ENCODE data around the gene ATRX. TPM values are rescaled to one million over a fixed set of nuclear protein-coding genes. Genes with fewer than 3 reads are reported as not detected.

Gene ATRX
- total RNA-seq, 4 donors from 2014 or later, result 22.8 to 249 (median 112) TPM

DNA sequence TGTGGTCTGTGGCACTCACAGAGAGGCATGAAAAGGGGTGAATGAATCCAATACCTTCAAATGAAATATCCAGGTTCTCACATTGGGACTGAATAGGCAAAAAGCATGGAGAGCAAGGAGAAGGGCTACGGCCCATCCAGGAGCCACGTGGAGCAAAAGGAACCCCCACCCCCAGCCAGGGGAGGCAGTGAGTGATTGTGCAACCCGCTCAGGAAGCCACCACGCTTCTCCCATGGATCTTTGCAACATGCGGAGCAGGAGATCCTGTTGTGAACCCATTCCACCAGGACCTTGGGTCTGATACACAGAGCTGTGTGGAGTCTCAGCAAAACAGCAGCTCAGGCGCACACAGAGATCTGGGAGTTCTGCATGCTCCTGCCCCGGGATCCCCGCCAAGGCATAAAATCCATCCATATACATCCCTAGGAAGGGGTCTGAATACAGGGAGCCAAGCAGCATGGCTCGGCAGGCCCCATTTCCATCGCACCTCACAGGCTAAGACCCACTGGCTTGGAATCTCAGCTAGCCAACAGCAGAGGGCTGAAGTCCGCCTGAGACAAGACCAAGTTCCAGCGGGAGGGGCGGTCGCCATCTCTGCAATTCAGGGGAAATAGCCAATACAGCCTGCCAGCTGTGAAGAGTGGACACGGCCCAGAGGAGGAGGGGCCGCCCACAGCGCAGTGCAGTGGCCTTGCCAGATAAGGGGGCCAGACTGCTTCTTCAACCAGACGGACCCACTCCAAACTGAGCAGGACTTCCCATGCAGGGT is 258.6 kb downstream of the ATRX start:
- Histone ChIP-seq H3K27ac (no peak overlapping the region), H3K4me3 (no peak overlapping the region), H3K9me3 (peaks cover 0 to 6% of the 10 kb centered on the region in 2 donors), H3K36me3 (no peaks in the 10 kb centered on the region), H3K4me1 (no peaks in the 10 kb centered on the region), H3K27me3 (no peaks in the 10 kb centered on the region)
- intact Hi-C loops (cut with DNase I; ENCODE audit: low total_unique reads), result no loop called here
- TF ChIP-seq, protein P1, sequence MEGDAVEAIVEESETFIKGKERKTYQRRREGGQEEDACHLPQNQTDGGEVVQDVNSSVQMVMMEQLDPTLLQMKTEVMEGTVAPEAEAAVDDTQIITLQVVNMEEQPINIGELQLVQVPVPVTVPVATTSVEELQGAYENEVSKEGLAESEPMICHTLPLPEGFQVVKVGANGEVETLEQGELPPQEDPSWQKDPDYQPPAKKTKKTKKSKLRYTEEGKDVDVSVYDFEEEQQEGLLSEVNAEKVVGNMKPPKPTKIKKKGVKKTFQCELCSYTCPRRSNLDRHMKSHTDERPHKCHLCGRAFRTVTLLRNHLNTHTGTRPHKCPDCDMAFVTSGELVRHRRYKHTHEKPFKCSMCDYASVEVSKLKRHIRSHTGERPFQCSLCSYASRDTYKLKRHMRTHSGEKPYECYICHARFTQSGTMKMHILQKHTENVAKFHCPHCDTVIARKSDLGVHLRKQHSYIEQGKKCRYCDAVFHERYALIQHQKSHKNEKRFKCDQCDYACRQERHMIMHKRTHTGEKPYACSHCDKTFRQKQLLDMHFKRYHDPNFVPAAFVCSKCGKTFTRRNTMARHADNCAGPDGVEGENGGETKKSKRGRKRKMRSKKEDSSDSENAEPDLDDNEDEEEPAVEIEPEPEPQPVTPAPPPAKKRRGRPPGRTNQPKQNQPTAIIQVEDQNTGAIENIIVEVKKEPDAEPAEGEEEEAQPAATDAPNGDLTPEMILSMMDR (IDR thresholded peaks at IDR 0.05), result no peak
- no peak for TF ChIP-seq POLR2A (IDR thresholded peaks at IDR 0.05)
- peak in 1 of 2 donors; percentile 26 for DNase-seq

DNA sequence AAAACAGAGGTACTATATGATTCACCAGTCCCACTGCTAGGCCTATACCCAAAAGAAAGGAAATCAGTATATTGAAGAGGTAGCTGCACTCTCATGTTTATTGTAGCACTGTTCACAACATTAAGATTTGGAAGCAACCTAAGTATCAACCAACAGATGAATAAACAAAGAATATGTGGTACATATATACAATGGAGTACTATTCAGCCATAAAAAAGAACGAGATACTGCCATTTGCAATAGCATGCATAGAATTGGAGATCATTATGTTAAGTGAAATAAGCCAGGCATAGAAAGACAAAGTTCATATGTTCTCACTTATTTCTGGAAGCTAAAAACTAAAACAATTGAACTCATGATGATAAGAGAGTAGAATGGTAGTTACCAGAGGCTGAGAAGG is 266.3 kb downstream of the ATRX start:
- Histone ChIP-seq H3K4me3 (no peak overlapping the region), H3K36me3 (no peaks in the 10 kb centered on the region), H3K27me3 (no peaks in the 10 kb centered on the region), H3K27ac (no peak overlapping the region), H3K4me1 (no peaks in the 10 kb centered on the region), H3K9me3 (no peaks in the 10 kb centered on the region)
- TF ChIP-seq, protein P1 (IDR thresholded peaks at IDR 0.05), result no peak
- TF ChIP-seq POLR2A (IDR thresholded peaks at IDR 0.05), result no peak
- no peak for DNase-seq
- intact Hi-C loops (cut with DNase I; ENCODE audit: low total_unique reads), result no loop called here

DNA sequence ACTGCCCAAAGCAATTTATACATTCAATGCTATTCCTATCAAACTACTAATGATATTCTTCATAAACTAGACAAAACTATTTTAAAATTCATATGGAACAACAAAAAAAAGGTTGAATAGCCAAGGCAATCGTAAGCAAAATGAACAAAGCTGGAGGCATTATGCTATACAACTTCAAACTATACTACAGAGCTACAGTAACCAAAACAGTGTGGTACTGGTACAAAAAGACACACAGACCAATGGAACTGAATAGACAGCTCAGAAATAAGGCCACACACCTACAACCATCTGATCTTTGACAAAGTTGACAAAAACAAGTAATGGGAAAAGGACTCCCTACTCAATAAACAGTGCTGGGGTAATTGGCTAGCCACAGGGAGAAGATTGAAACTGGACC is 271.8 kb downstream of the ATRX start:
- Histone ChIP-seq H3K4me3 (no peak overlapping the region), H3K27ac (no peak overlapping the region), H3K36me3 (no peaks in the 10 kb centered on the region), H3K27me3 (no peaks in the 10 kb centered on the region), H3K9me3 (no peaks in the 10 kb centered on the region), H3K4me1 (no peaks in the 10 kb centered on the region)
- intact Hi-C loops (cut with DNase I; ENCODE audit: low total_unique reads), result no loop called here
- no peak for DNase-seq
- TF ChIP-seq POLR2A (IDR thresholded peaks at IDR 0.05), result no peak
- TF ChIP-seq, protein P1 (IDR thresholded peaks at IDR 0.05), result no peak

DNA sequence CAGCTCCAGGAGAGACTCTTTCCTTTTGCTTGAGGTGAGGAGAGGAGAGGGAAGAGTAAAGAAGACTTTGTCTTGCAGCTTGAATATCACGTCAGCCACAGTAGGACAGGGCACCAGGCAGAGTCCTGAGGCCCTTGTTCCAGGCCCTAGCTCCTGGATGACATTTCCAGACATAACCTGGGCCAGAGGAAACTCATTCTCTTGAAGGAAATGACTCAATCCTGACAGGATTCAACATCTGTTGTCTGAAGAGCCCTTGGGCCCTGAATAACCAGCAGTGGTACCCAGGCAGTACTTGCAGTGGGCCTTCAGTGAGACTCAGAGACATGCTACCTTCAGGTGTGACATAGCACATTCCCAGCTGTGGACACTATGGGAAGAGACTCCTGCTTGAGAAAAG is 276.0 kb downstream of the ATRX start:
- Histone ChIP-seq H3K9me3 (no peaks in the 10 kb centered on the region), H3K36me3 (peaks cover 0 to 3% of the 10 kb centered on the region in 2 donors), H3K4me1 (peaks cover 0 to 3% of the 10 kb centered on the region in 2 donors), H3K27ac (no peak overlapping the region), H3K4me3 (no peak overlapping the region), H3K27me3 (no peaks in the 10 kb centered on the region)
- DNase-seq, result no peak
- TF ChIP-seq, protein P1 (IDR thresholded peaks at IDR 0.05), result no peak
- TF ChIP-seq POLR2A (IDR thresholded peaks at IDR 0.05), result no peak
- intact Hi-C loops (cut with DNase I; ENCODE audit: low total_unique reads), result no loop called here

DNA sequence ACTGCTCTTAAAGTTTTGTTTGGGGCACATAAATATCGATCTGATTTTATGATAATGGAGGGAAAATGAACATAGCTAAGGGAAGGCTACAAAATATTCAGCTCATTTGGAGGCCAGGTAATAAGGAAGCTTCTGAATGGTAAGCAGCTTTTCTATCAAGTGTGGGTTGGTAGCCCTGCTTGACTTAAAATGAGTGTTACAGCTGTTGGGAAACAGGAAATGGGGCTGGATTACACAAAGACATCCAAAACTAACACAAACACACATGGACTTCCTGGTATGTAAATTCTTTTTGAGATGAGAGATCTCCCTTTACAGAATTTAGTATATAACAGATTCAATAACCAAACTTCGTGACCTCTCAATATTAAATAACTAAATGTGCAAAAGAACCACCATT is 280.8 kb downstream of the ATRX start:
- Histone ChIP-seq H3K27ac (no peak overlapping the region), H3K4me3 (no peak overlapping the region), H3K36me3 (peaks cover 0 to 3% of the 10 kb centered on the region in 2 donors), H3K27me3 (no peaks in the 10 kb centered on the region), H3K9me3 (no peaks in the 10 kb centered on the region), H3K4me1 (peaks cover 0 to 3% of the 10 kb centered on the region in 2 donors)
- DNase-seq, result no peak
- no peak for TF ChIP-seq POLR2A (IDR thresholded peaks at IDR 0.05)
- TF ChIP-seq, protein P1 (IDR thresholded peaks at IDR 0.05), result no peak
- intact Hi-C loops (cut with DNase I; ENCODE audit: low total_unique reads), result no loop called here
